ENCODE data around the gene TPI1.

The TPI1 gene

GRCh38 chr12:6836851-6837250, 30.5 kb upstream of the TPI1 start:
- POLR2A ChIA-PET: no interaction called here
- H3K4me3 ChIP-seq (ENCODE audit: low read depth, low read length): no peak overlapping the region

GRCh38 chr12:6837370-6838060, 29.8 kb upstream of the TPI1 start:
- ChIA-PET CTCF (interaction anchor here (6.5 to 17.9 kb wide), 3 partner anchors 10 to 84 kb away, joined by 83 to 316 read pairs (median 304); partner anchors contain the start of genes CDCA3, GNB3, GPR162 and MLF2), POLR2A (no interaction called here)
- TF ChIP-seq CTCF (IDR thresholded peaks at IDR 0.05; ENCODE audit: insufficient read depth, low read length, missing control alignments): no peak
- H3K4me3 ChIP-seq (ENCODE audit: low read depth, low read length): no peak overlapping the region
- no peak for DNase-seq (ENCODE audit: low read depth, low spot score)

More at GRCh38 chr12:6836851-6837250, 30.5 kb upstream of the TPI1 start:
- TF ChIP-seq CTCF (IDR thresholded peaks at IDR 0.05; ENCODE audit: insufficient read depth, low read length, missing control alignments): no peak
- DNase-seq (ENCODE audit: low read depth, low spot score): no peak
- CTCF ChIA-PET: interaction anchor here (1.3 to 17.9 kb wide), 5 partner anchors 10 to 283 kb away, joined by 3 to 316 read pairs (median 83); partner anchors contain the start of genes CDCA3, GNB3, GPR162 and MLF2

GRCh38 chr12:6838854-6839253, 28.5 kb upstream of the TPI1 start:
- H3K4me3 ChIP-seq (ENCODE audit: low read depth, low read length): no peak overlapping the region
- ChIA-PET CTCF (interaction anchor here (1.0 to 18.1 kb wide), 6 partner anchors 9 to 85 kb away, joined by 3 to 316 read pairs (median 8); partner anchors contain the start of genes MLF2, P3H3, SPSB2 and USP5), POLR2A (interaction anchor here (3.9 to 5.5 kb wide), 2 partner anchors 10 to 13 kb away, joined by 17 to 43 read pairs; partner anchors contain the start of genes CDCA3, P3H3 and USP5)
- TF ChIP-seq CTCF (IDR thresholded peaks at IDR 0.05; ENCODE audit: insufficient read depth, low read length, missing control alignments): no peak
- no peak for DNase-seq (ENCODE audit: low read depth, low spot score)

- CTCF ChIA-PET: interaction anchor here (1.0 to 18.1 kb wide), 6 partner anchors 9 to 86 kb away, joined by 3 to 316 read pairs (median 8); partner anchors contain the start of genes MLF2, P3H3, SPSB2 and USP5
- no peak for TF ChIP-seq CTCF (IDR thresholded peaks at IDR 0.05; ENCODE audit: insufficient read depth, low read length, missing control alignments)
- no peak for DNase-seq (ENCODE audit: low read depth, low spot score)
- no peak overlapping the region for H3K4me3 ChIP-seq (ENCODE audit: low read depth, low read length)
- POLR2A ChIA-PET: interaction anchor here (3.9 to 5.5 kb wide), 2 partner anchors 11 to 12 kb away, joined by 17 to 43 read pairs; partner anchors contain the start of genes CDCA3, P3H3 and USP5
These were observed 27.7 kb upstream of the TPI1 start for GRCh38 chr12:6839482-6840201.

GRCh38 chr12:6840330-6840729, 27.0 kb upstream of the TPI1 start:
- no peak overlapping the region for H3K4me3 ChIP-seq (ENCODE audit: low read depth, low read length)
- ChIA-PET POLR2A (interaction anchor here (1.1 to 5.5 kb wide), 3 partner anchors 11 to 28 kb away, joined by 5 to 43 read pairs (median 17); partner anchors contain the start of genes CDCA3, P3H3 and USP5), CTCF (interaction anchor here (1.6 to 18.1 kb wide), 6 partner anchors 8 to 87 kb away, joined by 5 to 316 read pairs (median 10); partner anchors contain the start of genes CDCA3, MLF2, P3H3 and SPSB2)
- DNase-seq (ENCODE audit: low read depth, low spot score): no peak
- TF ChIP-seq CTCF (IDR thresholded peaks at IDR 0.05; ENCODE audit: insufficient read depth, low read length, missing control alignments): no peak
